Sigmoid colon (tissue), 3 donors: Measurements from ENCODE around the gene TXNL4A.

ENCODE experiments used
- POLR2A ChIP-seq, 2 donors: fragments of 450-650 bp; IDR thresholded peaks; one replicate each; pipeline ENCODE4 v1.6.1; 2016; ENCODE audit warnings: antibody characterized with exemption in 2 of 2, mild to moderate bottlenecking in 2 of 2, moderate library complexity in 2 of 2
- TF ChIP-seq, protein P1 (sequence below), 4 experiments: fragments of 450-650 bp in 3 of 4; fragments of 200-600 bp in 1 of 4; IDR thresholded peaks; one replicate each; pipeline ENCODE4 v1.5.1; 2016 to 2019; ENCODE audit warnings: antibody characterized with exemption in 4 of 4, mild to moderate bottlenecking in 3 of 4, moderate library complexity in 2 of 4

DNA sequence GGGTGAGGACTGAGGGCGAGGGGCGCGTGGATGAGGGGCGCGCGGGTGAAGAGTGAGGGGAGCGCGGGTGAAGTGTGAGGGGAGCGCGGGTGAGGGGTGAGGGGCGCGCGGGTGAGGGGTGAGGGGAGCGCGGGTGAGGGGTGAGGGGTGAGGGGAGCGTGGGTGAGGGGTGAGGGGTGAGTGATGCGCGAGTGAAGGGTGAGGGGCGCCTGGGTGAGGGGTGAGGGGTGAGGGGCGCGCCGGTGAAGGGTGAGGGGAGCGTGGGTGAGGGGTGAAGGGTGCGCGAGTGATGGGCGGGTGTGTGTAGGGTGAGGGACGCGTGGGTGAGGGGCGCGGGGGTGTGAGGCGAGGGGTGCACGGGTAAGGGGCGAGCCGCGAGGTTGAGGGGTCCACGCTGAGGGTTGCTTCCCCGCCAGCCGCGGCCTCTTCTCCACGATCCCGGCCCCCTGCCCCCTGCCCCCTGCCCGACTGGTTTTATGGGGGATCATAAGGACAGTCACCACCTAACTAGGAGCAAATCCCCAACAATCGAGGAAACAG lies 35.8 kb downstream of the TXNL4A start:
- TF ChIP-seq, protein P1, sequence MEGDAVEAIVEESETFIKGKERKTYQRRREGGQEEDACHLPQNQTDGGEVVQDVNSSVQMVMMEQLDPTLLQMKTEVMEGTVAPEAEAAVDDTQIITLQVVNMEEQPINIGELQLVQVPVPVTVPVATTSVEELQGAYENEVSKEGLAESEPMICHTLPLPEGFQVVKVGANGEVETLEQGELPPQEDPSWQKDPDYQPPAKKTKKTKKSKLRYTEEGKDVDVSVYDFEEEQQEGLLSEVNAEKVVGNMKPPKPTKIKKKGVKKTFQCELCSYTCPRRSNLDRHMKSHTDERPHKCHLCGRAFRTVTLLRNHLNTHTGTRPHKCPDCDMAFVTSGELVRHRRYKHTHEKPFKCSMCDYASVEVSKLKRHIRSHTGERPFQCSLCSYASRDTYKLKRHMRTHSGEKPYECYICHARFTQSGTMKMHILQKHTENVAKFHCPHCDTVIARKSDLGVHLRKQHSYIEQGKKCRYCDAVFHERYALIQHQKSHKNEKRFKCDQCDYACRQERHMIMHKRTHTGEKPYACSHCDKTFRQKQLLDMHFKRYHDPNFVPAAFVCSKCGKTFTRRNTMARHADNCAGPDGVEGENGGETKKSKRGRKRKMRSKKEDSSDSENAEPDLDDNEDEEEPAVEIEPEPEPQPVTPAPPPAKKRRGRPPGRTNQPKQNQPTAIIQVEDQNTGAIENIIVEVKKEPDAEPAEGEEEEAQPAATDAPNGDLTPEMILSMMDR (IDR thresholded peaks at IDR 0.05): no peak
- TF ChIP-seq POLR2A (IDR thresholded peaks at IDR 0.05): no peak
